Measurements from ENCODE around the gene ZC3H7A.

DNA sequence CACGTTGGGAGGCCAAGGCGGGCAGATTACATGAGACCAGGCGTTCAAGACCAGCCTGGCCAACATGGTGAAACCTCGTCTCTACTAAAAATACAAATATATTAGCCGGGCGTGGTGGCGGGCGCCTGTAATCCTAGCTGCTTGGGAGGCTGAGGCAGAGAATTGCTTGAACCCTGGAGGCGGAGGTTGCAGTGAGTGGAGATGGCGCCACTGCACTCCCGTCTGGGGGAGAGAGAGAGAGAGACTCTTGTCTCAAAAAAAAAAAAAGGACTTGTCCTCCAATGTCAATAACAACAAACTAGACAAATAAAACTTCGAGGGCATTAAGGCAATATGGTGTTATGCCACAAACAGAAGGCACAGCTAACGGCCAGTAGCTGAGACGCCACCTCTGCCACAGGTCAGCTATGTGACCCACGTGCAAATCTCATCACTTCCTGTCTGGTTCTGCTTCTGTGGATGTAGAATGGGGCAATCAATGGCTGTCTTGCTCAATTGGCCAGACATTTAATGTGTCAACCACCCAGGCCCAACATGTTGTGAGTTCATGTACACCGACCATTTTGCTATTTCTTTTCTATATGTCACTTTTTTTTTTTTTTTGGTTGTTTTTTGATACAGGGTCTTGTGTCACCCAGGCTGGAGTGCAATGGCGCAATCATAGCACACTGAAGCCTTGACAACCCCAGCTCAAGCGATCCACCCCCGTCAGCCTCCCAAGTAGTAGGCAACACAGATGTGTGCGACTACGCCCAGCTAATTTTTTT, 53.6 kb downstream of the ZC3H7A start:
- TF ChIP-seq, protein P1, sequence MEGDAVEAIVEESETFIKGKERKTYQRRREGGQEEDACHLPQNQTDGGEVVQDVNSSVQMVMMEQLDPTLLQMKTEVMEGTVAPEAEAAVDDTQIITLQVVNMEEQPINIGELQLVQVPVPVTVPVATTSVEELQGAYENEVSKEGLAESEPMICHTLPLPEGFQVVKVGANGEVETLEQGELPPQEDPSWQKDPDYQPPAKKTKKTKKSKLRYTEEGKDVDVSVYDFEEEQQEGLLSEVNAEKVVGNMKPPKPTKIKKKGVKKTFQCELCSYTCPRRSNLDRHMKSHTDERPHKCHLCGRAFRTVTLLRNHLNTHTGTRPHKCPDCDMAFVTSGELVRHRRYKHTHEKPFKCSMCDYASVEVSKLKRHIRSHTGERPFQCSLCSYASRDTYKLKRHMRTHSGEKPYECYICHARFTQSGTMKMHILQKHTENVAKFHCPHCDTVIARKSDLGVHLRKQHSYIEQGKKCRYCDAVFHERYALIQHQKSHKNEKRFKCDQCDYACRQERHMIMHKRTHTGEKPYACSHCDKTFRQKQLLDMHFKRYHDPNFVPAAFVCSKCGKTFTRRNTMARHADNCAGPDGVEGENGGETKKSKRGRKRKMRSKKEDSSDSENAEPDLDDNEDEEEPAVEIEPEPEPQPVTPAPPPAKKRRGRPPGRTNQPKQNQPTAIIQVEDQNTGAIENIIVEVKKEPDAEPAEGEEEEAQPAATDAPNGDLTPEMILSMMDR (IDR thresholded peaks at IDR 0.05) = no peak
- peak in 1 of 2 donors; percentile 67 for TF ChIP-seq EP300 (IDR thresholded peaks at IDR 0.05)
